Keratinocyte (primary cell): ENCODE results near the gene RHBDD3.
"Not testable (repeated sequence)": the region's sequence is repeated elsewhere in the genome, so short reads cannot be mapped to it uniquely, and the experiment has no call there.

ENCODE experiments used
- CTCF ChIP-seq, 3 experiments: IDR thresholded peaks in 1 of 3; conservative IDR thresholded peaks in 1 of 3; optimal IDR thresholded peaks in 1 of 3; 2 replicates in 2 of 3; 3 replicates in 1 of 3; pipeline versions ENCODE3 to v1.5.1; 2011; ENCODE audit warnings: low read length in 3 of 3, mild to moderate bottlenecking in 3 of 3, moderate library complexity in 2 of 3, control low read depth in 1 of 3, inconsistent platforms in 1 of 3; ENCODE audit not compliant: insufficient read depth in 2 of 3; ENCODE audit errors: extremely low read depth in 1 of 3
- EZH2 ChIP-seq: IDR thresholded peaks from one replicate; pipeline ENCODE4 v1.6.1; 2012; ENCODE audit warnings: inconsistent platforms, mild to moderate bottlenecking, low read length, moderate library complexity

DNA sequence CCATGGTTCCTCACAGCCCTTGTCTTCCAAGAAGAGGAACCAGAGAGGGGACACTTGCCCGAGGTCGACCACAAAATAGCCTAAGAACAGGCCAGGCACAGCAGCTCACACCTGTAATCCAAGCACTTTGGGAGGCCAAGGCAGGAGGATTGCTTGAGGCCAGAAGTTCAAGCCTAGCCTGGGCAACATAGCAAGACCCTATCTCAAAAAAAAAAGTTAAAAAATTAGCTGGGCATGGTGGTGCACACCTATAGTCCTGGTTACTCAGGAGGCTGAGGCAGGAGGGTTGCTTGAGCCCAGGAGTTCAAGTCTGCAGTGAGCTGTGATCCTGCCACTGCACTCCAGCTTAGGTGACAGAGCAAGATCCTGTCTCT lies 48.4 kb downstream of the RHBDD3 start:
- not testable (repeated sequence) for TF ChIP-seq EZH2; CTCF (optimal IDR thresholded peaks at IDR 0.05 in 1 of 3, IDR thresholded peaks at IDR 0.05 in 1 of 3, conservative IDR thresholded peaks at IDR 0.05 in 1 of 3; ENCODE audit: extremely low read depth in 1 of 3, insufficient read depth in 2 of 3, low read length in 3 of 3)
